GM12891 (cell line): ENCODE measurements around the gene VRK1.

Experiments
- PAX5 ChIP-seq: IDR thresholded peaks from 2 replicates; pipeline ENCODE4 v1.6.1; 2011; ENCODE audit warnings: low read length, moderate library complexity, mild to moderate bottlenecking; ENCODE audit not compliant: insufficient read depth, severe bottlenecking
- POLR2A ChIP-seq: IDR thresholded peaks from 2 replicates; pipeline ENCODE4 v1.6.1; 2011; ENCODE audit warnings: low read depth, low read length, control low read depth
- POLR2AphosphoS5 ChIP-seq: IDR thresholded peaks from 2 replicates; pipeline ENCODE4 v1.6.1; 2011; ENCODE audit warnings: low read depth, low read length, control low read depth
- POU2F2 ChIP-seq: IDR thresholded peaks from 2 replicates; pipeline ENCODE4 v1.6.1; 2011; ENCODE audit warnings: low read depth, mild to moderate bottlenecking, control low read depth, low read length, moderate library complexity
- SPI1 ChIP-seq: IDR thresholded peaks from 2 replicates; pipeline ENCODE4 v1.6.1; 2011; ENCODE audit warnings: low read depth, low read length, control low read depth
- TAF1 ChIP-seq: IDR thresholded peaks from 2 replicates; pipeline ENCODE4 v1.6.1; 2011; ENCODE audit warnings: low read depth, low read length, control low read depth

GRCh38 chr14:96843137-96843536 is 46.0 kb downstream of the VRK1 start:
- TF ChIP-seq POLR2A (no peak), POLR2AphosphoS5 (no peak), TAF1 (no peak), SPI1 (no peak), PAX5 (no peak), POU2F2 (no peak)
